SU-DHL-6 (cell line): Measurements from ENCODE around the gene MAML3.

Source experiments
- CTCF ChIP-seq: fragments of 200-600 bp; sonication (generic); IDR thresholded peaks from one replicate; pipeline ENCODE4 v1.5.1; 2017; ENCODE audit warnings: antibody characterized with exemption, mild to moderate bottlenecking, low read length, moderate library complexity; ENCODE audit not compliant: insufficient read depth, poor library complexity, severe bottlenecking
- EZH2phosphoT487 ChIP-seq: fragments of 200-600 bp; sonication (generic), shearing (Covaris generic); conservative IDR thresholded peaks from 2 replicates; pipeline ENCODE4 v1.6.1; 2018; ENCODE audit warnings: mild to moderate bottlenecking, antibody characterized with exemption, low read length, moderate library complexity, mixed read lengths

- TF ChIP-seq CTCF (no peak), EZH2phosphoT487 (no peak)
These were observed 218.1 kb downstream of the MAML3 start for GRCh38 chr4:139935911-139936310.
